ENCODE data around the gene RNF144B.
"Not testable (repeated sequence)": the region's sequence is repeated elsewhere in the genome, so short reads cannot be mapped to it uniquely, and the experiment has no call there.

RNF144B gene

GRCh38 chr6:18371656-18372055 lies 15.5 kb upstream of the RNF144B start:
- no peak for DNase-seq

- DNase-seq: no peak
These were observed 6.9 kb upstream of the RNF144B start for GRCh38 chr6:18380158-18380836.

GRCh38 chr6:18380851-18381250 lies 6.3 kb upstream of the RNF144B start:
- DNase-seq: no peak

- no peak for DNase-seq
These were observed 3.7 kb upstream of the RNF144B start for GRCh38 chr6:18383441-18383840.

GRCh38 chr6:18384621-18385020 lies 2.5 kb upstream of the RNF144B start:
- no peak for DNase-seq

GRCh38 chr6:18386298-18386976 lies 713 bp upstream of the RNF144B start:
- no peak for DNase-seq

- no peak for DNase-seq
These were observed 1.1 kb downstream of the RNF144B start for GRCh38 chr6:18388271-18388670.

GRCh38 chr6:18388942-18389341 lies 1.8 kb downstream of the RNF144B start:
- no peak for DNase-seq

- no peak for DNase-seq
These were observed 2.3 kb downstream of the RNF144B start for GRCh38 chr6:18389479-18389878.

- no peak for DNase-seq
These were observed 3.3 kb downstream of the RNF144B start for GRCh38 chr6:18390476-18390875.

- no peak for DNase-seq
These were observed 3.9 kb downstream of the RNF144B start for GRCh38 chr6:18391023-18391422.

GRCh38 chr6:18392346-18392877 lies 5.3 kb downstream of the RNF144B start:
- DNase-seq: no peak

- no peak for DNase-seq
These were observed 6.5 kb downstream of the RNF144B start for GRCh38 chr6:18393698-18394097.

- no peak for DNase-seq
These were observed 8.2 kb downstream of the RNF144B start for GRCh38 chr6:18395177-18395855.

- DNase-seq: no peak
These were observed 8.7 kb downstream of the RNF144B start for GRCh38 chr6:18395856-18396197.

GRCh38 chr6:18397701-18398100 lies 10.6 kb downstream of the RNF144B start:
- no peak for DNase-seq

- not testable (repeated sequence) for DNase-seq
These were observed 11.1 kb downstream of the RNF144B start for GRCh38 chr6:18398225-18398624.

GRCh38 chr6:18400831-18401446 lies 13.8 kb downstream of the RNF144B start:
- no peak for DNase-seq

GRCh38 chr6:18404965-18405364 lies 17.8 kb downstream of the RNF144B start:
- DNase-seq: not testable (repeated sequence)

GRCh38 chr6:18405477-18406293 lies 18.5 kb downstream of the RNF144B start:
- no peak for DNase-seq

- DNase-seq: no peak
These were observed 20.0 kb downstream of the RNF144B start for GRCh38 chr6:18406955-18407749.

GRCh38 chr6:18409602-18410001 lies 22.5 kb downstream of the RNF144B start:
- not testable (repeated sequence) for DNase-seq

Measured in activated CD4-positive, CD25-positive, alpha-beta regulatory T cell treated with anti-CD3 and anti-CD28 coated beads, Interleukin-2, amount 50 U/mL, for 72 hours (primary cell).